Ovary (tissue), 3 donors: ENCODE data around the gene MAN2A1.

Experiments
- CTCF ChIP-seq, 3 donors: fragments of 450-650 bp in 2 of 3; fragments of 200-600 bp in 1 of 3; IDR thresholded peaks; one replicate each; pipeline versions ENCODE4 v1.5.1 to v1.8.0; 2016 to 2022; ENCODE audit warnings: antibody characterized with exemption in 3 of 3, mild to moderate bottlenecking in 1 of 3
- EP300 ChIP-seq: sonication (generic); formaldehyde crosslinking; IDR thresholded peaks from one replicate; pipeline ENCODE4 v1.6.1; 2017; ENCODE audit warnings: antibody characterized with exemption
- POLR2A ChIP-seq: fragments of 450-650 bp; IDR thresholded peaks from one replicate; pipeline ENCODE4 v1.6.1; 2017; ENCODE audit warnings: antibody characterized with exemption, mild to moderate bottlenecking, moderate library complexity
- donor health status: DM: no; HTN: no; CAD: no.

- no peak for TF ChIP-seq CTCF (IDR thresholded peaks at IDR 0.05)
- TF ChIP-seq POLR2A, result no peak
- no peak for TF ChIP-seq EP300
Measured at GRCh38 chr5:109885205-109885604, 195.5 kb downstream of the MAN2A1 start.
